Left cardiac atrium (tissue), 4 donors: ENCODE data around the gene SAE1. TPM values are rescaled to one million over a fixed set of nuclear protein-coding genes. Genes with fewer than 3 reads are reported as not detected.

Experiments
- ATAC-seq, 2 donors: fragments of 200-7000 bp; cut with Tn5 transposase; one replicate each; pipeline ENCODE4 v1.9.1; 2020; ENCODE audit warnings: mild to moderate bottlenecking in 2 of 2, moderate library complexity in 2 of 2
- DNase-seq: peaks from one replicate; pipeline ENCODE4 v3.0.0-alpha.2; 2020
- intact Hi-C, 2 donors: fragments of 100-400 bp; cut with DNase I; formaldehyde crosslinking; loops; one replicate each; pipeline versions ENCODE4 v1.14.1 to v1.15.1; 2022 to 2023
- total RNA-seq, 2 donors: library from RNA; stranded (reverse); fragmentation: NEBNext Ultra II Directional; extraction: Animal tissue kit (Norgen Biotek cat#: 25700); gene quantifications; one replicate each; pipeline ENCODE4 v1.2.1, GENCODE V29; 2021
- donor health status: DM: no; HTN: yes; CAD: no.
- donor health status: DM: no; HTN: yes; CAD: no; lungs with severe emphysema.
- donor health status: DM: yes; HTN: yes; CAD: no.
- donor health status: Dilated cardiomyopathy.

SAE1 gene
- total RNA-seq, 2 donors from 2014 or later: 50.1 to 54.7 TPM

DNA sequence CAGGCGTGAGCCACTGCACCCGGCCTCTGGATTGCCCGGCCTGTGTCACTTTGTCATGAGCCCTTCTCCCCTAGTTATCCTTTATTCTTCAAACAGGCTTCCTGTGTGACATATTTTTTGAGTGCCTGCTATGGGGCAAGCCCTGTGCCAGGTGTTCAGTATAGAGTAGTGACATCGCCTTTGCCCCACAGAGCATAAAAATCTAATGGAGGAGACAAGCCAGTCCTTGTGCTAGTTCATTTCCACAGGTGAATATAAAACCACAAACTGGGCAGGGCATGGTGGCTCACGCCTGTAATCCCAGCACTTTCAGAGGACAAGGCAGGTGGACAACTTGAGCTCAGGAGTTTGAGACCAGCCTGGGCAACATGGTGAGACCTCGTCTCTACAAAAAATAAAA lies 57.2 kb downstream of the SAE1 start:
- intact Hi-C loops: no loop called here
- ATAC-seq: no peak
- no peak for DNase-seq

DNA sequence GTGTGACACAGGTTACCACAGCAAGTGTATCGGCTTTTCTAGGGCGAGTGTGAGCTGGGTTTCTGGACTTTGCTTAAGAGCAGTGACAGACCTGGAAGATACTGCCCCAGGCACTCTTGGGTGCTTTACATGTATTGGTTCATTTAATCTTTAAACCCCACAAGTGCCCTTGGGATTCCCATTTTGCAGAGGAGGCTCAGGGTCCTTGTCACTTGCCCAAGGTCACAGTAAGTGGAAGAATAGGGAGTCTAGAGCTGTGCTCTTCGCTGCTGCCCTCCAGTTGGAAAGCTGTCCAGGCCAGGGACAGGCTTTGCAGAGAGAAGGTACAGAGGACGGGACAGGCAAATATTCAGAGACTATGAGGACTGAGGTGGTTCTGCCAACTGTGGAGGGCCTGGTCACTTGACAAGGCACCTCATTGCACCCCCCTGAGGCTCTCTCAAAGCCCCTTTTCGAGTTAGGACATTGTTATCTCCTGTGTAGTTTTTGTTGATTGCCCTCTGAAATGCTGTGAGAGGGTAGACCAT lies 57.9 kb downstream of the SAE1 start:
- DNase-seq: no peak
- ATAC-seq: no peak
- intact Hi-C loops: no loop called here

DNA sequence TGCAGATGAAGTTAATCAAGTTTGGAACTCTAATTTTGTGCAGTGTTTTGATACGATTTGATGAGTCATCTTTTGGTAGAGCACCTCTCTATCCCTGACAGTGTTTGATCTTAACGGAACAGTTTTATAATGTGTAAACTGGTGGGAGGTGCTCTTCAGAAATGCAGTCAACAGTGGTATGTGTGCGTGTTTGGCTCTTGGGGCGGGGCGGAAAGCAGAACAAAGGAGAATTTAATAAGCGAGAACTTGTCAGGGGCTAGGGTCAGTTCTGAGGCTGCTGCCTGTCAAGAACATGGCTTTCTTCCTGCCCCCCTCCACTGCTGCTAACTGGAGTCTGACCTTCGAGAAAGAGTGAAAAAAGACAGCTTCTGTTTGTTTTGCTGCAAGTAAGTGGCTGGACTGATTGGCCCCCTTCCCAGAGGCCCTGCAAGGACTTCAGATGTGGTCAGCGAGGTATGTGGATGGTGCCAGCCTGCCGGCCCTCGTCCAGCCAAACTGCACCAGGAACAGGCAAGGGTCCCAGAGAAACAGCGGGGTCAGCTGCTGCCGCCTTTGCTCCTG lies 59.6 kb downstream of the SAE1 start:
- peak; percentile 70 to 79 for ATAC-seq
- intact Hi-C loops: no loop called here
- DNase-seq: peak; percentile 57

DNA sequence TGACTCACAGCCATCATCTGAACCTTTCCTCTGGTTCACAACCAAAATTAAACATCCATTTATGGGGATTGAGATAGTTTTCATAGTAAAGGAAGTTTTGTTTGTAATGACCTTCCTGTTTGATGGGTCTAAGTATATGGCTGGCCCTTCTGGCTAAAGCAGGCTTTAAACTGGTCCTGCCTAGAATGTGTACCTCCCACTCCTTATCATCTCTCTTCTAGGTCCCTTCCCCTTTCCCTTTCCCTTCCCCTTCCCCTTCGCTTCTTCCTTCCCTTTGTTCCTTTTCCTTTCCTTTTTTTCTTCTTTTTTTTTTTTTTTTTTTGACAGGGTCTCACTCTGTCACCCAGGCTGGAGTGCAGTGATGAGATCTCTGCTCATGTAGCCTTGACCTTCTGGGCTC lies 64.8 kb downstream of the SAE1 start:
- ATAC-seq: no peak
- intact Hi-C loops: no loop called here
- no peak for DNase-seq

DNA sequence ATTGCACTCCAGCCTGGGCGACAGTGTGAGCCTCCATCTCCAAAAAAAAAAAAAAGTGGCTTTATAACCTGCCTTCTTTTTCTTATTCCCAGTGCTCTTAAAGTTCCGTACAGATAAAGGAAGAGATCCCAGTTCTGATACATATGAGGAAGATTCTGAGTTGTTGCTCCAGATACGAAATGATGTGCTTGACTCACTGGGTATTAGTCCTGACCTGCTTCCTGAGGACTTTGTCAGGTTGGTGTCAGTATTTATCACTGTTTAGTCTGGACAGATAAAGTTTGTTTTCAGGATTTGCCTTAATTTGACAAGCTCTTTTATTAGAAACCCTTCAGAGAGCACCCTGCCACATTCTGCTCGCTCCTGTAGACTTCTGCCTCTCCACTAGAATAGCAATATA lies 66.5 kb downstream of the SAE1 start:
- ATAC-seq: no peak
- intact Hi-C loops: no loop called here
- no peak for DNase-seq

DNA sequence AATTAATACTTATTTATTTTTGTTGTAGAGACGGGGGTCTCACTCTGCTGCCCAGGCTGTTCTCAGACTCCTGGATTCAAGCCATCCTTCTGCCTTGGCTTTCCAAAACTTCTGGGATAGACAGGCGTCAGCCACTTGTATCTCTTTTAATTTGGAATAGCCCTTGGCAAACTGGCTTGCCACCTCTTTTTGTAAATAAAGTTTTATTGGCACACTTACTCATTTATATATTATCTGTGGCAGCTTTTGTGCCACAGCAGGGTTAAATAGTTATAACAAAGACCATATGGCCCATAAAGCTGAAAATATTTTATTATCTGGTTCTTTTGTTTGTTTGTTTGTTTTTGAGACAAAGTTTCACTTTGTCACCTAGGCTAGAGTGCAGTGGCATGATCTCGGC lies 69.9 kb downstream of the SAE1 start:
- DNase-seq (no peak), ATAC-seq (no peak)
- intact Hi-C loops: loop anchor here in 1 of 2 donors (10.0 kb wide), 1 partner anchor 46 kb away; no protein-coding TSS in a partner anchor

DNA sequence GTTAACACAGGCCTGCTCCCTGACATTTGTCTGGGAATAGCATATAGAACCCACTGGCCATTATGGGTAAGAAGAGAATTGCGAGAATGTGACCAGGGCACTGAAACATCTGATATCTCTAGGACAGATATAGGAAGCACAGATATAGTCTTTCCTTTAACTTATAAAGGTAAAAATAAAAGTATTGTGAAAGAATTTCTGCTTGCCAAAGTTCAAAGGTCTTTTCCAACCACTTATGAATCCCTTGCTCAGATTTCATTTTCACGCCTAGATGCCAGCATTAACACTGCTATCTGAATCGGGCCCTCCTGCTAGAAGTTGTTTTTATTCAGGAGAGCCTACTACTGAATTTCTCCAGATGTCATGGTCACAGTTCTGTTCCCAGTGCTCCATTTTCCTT lies 72.6 kb downstream of the SAE1 start:
- intact Hi-C loops: loop anchor here in 1 of 2 donors (10.0 kb wide), 1 partner anchor 48 kb away; no protein-coding TSS in a partner anchor
- no peak for ATAC-seq
- DNase-seq: no peak

DNA sequence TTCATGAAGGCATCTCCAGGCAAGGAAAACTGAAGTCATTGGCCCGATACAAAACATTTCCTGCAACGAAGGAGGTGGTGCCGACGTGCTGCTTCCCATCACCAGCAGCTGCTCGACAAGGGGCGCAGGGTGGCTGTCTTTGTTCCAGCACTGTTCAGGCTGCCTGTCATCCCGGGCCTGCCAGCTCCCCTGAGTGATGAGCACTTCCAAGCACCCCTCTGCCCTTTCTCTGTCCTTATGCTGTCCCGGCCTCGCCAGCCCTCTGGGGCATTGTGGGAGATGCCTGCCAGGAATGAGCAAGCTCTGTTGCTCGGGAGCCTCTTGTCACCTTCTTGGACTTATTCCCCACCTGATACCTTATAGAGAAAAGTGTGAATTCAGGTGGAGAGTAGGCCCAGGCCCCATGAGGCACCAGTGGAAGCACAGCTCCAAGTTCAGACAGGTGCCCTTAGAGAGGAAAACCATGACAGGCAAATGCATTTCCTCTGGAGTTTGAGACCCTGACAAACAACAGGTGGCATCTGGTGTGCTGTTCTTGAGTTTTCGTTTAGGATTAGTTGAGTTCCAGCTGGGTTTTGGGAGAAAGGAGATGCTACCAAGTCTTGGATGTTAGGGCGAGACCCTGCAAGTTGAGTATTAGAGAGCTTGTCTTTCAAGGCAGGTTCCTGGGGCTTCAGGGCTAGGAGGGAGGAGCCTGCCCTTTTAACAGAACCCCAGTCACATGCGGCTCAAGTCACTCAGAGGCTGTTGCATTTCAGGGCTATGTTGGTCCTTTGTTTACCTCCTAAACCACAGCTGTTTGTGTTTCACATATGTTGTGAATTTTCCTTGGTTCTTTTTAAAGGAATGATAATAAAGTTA lies 78.9 kb downstream of the SAE1 start:
- ATAC-seq (peak; percentile 79 to 90), DNase-seq (peak; percentile 40)
- intact Hi-C loops: loop anchor here in 1 of 2 donors (1.0 to 10.0 kb wide), 2 partner anchors 35 to 55 kb away; no protein-coding TSS in a partner anchor

DNA sequence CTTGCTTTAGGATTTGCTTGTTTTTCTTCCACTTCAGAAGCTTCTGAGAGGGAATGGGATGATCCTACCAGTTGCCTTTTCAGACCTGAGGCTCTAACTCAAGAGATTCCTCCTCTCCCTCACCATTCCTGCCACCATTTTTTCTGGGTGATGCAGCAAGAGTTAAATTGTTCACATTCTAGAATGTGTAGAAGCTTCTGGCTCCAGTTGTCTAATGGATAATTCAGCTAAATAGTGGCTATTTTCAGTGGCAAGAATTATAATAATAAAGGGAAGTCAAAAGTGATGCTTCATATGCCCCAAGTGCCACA lies 79.5 kb downstream of the SAE1 start:
- DNase-seq (no peak), ATAC-seq (no peak)
- intact Hi-C loops: loop anchor here in 1 of 2 donors (1.0 kb wide), 1 partner anchor 34 kb away; no protein-coding TSS in a partner anchor

DNA sequence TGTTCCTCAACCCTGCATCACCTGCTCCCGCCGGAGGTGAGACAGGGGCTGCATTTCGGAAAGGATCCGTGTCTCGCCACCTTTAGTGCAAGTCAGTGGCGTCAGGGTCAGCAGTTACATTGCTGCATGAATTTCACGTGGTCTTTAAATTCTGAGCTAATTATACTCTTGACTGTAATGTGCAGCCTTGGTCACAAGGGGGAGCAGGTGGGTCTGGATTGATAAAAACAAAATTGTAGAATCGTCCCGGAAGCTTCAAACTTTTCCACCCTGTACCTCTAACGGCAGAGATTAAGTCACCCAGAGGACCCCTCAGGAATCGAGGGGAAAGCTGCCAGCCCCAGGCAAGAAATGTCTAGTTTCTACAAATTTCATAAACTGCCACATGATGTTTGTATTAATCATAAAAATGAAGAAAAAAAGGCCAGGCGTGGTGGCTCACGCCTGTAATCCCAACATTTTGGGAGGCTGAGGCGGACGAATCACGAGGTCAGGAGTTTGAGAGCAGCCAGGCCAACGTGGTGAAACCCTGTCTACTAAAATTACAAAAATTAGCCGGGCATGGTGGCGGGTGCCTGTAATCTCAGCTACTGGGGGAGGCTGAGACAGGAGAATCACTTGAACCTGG lies 80.2 kb downstream of the SAE1 start:
- ATAC-seq (peak; percentile 65 to 77), DNase-seq (peak; percentile 76)
- intact Hi-C loops: loop anchor here in 1 of 2 donors (1.0 kb wide), 1 partner anchor 33 kb away; no protein-coding TSS in a partner anchor

DNA sequence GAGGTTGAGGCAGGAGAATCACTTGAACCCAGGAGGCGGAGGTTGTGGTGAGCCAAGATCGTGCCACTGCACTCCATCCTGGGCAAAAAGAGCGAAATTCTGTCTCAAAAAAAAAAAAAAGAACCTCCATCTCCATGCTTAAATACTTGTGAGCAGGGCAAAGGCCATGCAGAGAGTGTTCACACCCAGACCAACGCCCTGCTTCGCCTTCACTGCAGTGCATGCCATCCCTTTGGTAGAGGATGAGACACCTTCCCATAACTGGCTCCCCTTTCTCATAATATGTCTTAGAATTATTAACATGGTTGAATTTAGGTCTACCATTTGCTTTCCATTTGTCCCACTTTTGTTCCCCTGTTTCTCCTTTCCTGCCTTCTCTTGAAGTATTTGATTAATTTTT lies 84.9 kb downstream of the SAE1 start:
- ATAC-seq (no peak), DNase-seq (no peak)
- intact Hi-C loops: no loop called here

DNA sequence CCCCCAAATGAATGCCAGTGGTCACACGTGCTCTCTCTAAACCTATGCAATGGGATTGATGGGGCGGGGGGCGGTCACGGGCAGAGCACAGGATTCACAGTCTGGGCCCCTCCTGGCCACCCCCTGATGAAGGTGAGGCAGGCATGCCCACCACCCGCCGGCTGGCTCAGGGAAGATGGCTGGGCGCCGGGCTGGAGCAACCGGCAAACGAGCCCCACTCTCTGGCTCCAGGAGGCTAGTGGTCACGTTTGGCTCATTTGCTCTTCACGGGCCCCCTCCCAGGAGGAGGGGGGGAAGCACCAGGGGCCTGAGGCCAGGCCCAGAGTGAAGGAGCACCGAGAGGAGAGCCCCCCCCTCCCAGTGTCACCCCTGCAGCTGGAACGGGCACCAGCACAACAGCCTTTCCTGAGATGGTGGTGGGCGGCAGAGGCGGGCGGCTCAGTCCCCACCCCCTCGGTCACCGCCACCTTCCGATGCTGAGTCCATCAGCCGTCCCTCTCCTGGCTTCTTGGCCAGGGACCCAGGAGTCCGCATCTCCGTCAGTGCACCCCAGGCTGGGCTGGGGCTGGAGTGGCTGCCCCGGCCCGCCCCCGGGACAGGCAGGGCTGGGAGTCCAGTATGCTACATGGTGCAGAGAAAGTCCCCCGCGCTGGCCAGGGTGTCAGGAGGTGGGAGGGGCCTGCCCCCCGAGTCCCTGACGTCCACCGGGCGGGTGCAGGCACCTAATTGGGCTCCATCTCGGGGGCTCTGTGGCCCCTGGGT lies 90.6 kb downstream of the SAE1 start:
- intact Hi-C loops: no loop called here
- no peak for DNase-seq
- ATAC-seq: no peak

DNA sequence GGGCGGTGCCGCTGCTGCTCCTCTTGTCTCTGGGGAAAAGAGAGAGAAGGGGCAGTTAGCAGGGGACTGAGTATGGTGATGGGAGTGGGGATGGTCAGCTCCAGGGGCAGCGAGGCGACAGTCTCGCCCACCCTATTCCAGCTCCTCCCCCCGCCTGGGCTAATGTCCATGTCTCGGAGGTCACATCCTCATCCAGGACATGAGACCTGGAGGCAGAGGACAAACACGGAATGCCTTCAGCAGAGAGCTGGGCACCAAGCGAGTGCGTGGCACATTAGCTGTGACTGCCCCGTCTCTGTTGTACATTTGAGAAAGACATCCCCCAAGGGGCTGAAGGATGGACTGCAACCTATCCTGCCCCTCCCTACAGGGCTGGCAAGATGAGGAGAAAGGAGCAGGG lies 91.3 kb downstream of the SAE1 start:
- no peak for ATAC-seq
- DNase-seq: no peak
- intact Hi-C loops: no loop called here

DNA sequence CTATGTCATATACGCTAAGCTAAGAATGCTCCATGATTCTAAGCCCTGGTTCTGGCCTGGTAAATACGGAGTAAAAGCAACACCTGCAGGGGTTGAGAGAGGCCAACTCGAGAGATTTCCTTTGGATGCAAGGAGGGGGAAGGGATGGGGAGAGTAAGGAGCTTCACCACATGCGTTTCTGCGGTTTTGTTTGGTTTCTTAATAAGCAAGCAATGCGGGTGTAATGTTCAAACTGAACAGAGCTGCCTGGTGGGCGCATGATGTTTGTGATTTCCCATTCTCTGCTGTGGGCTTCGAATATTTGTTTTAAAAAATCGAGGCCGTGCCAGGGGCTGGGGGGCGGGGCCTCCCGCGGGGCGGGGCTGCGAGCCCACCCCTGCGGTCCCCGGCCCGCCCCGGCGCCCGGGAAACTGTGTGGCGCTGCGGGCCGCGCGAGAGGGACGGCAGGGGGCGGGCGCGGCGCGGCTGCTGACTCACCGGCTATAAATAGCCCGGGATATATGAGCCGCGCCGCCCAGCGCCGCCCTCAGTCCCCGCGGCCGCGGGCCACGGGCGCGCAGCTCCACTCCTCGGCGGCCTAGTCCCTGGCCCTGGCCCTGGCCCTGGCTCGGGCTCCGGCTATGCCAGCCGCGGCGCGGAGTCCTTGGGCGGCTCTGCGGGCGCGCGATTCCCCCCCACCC lies 95.3 kb downstream of the SAE1 start:
- intact Hi-C loops: no loop called here
- ATAC-seq (peak; percentile 79 to 83), DNase-seq (peak; percentile 91)

DNA sequence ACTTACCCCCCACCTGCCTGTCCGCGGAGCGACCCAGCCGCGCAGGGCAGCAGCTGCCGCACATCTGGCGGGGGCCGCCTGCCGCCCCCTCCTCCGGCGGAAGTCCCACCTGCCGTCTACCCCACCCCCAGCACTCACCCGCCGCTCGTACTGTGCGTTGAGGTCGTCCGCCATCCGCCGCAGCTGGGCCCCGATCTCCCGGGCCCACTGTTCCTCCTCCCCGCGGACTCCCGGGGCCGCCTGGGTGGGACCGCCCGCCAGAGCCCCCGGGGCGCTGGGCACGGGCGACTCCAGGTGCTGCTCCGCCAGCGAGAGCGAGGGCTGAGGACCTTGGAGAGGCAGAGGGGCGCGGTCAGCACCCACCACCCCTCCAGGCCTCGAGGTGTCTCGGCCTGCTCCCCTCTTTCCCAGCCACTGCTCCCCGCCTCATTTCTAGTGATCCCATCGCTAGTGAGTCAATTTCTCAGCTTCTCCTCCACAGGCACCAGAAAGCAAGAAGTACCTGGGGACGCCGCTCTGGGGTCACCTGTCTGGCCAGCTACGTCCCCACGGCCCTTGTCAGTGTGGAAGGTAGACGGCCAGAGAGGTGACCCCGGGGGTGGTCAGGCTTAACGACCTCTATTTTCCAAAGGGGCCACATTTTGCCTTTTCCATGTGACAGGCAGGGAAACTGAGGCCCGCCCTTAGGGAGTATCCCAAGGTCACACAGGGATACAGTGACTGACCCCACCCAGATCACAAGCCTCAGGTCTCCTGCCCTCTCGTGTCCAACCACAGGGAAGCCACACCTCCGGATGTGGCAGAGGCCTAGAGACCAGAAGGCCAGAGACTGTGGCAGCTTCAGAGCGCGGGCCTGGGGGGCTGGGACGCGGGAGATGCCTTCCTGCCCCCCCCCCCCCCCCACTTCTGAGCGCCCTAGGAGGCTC lies 96.1 kb downstream of the SAE1 start:
- ATAC-seq (peak; percentile 41 to 70), DNase-seq (peak; percentile 87)
- intact Hi-C loops: no loop called here

DNA sequence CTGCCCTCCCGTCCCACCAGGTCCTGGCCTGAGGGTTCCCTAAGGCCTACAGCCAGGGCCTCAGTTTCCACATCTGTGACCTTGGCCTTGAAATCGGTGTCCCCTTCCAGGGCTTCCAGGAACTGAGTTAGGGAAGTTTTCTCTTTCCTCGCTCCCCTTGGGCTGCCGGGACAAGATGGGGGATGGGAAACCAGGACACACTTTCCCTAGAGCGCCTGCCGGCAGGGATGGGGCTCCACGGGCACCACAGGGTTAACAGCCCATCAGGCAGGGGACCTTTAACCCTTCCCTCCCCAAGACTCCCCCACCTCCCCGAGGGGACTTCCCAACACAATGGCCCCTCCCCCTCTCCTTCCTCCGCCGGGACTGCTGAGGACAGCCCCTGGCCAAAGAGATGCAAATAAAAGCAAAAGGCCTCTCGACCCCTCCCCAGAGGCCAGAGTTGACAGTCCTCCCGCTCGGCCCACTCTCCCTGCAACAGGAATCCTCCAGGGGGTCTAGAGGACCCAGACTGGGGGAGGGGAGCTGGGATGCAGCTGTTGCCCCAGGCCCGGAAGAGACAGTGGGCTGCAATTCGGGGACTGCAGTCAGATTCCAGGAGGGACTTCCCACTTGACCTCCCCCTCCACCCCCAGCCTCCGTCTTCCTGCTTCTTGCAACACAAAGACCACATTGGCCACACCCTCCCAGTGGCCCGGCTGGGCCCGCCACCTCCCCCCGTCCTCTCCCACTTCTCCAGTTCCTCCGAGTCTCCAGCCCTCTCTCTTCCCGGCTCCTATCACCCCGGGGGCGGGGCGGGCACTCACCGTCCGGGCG lies 96.9 kb downstream of the SAE1 start:
- intact Hi-C loops: no loop called here
- peak; percentile 93 for DNase-seq
- peak; percentile 43 to 57 for ATAC-seq
